ENCODE data around the gene KCTD20. TPM values are rescaled to one million over a fixed set of nuclear protein-coding genes. Genes with fewer than 3 reads are reported as not detected.

KCTD20 gene
- total and polyA plus RNA-seq, 10 of the 15 experiments (the other 5 are each of a cell fraction or from before 2014, with no cell fraction given) = 18.1 to 77.0 (median 50.5) TPM

DNA sequence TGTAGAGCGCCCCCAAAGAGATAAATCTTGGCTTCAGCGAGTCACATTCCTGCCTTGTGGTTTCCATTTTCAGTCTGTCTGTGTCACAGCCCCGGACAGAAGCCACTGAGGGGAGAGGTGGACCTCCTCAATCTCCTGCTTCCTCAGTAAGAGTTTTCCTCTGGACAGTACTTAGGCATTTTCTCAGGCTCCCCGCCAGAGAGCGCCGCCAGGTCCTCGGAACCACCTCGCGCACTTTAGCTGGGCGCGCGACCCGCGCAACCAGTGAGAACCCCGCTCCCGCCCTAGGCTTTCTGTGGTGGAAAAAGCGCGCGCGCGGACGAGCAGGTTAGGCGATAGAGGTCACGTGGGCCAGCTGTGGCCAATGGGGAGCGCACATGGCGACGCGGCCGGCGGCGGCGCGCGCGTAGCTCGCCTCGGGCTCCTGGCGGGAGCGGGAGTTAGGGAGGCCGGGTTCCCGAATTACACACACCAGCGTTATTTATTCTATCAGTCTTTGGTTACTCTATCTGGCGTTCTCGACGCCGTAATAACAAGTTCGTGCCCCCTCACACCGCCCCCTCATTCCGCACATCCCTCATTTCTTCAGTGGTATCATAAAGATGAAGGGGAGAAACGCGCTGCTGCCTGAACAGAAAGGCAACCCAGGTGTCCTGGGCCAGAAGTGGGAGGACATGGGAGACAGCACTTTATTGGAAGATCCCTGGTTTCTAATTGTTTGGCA is 19.5 kb upstream of the KCTD20 start (continued):
- TF ChIP-seq, protein P1, sequence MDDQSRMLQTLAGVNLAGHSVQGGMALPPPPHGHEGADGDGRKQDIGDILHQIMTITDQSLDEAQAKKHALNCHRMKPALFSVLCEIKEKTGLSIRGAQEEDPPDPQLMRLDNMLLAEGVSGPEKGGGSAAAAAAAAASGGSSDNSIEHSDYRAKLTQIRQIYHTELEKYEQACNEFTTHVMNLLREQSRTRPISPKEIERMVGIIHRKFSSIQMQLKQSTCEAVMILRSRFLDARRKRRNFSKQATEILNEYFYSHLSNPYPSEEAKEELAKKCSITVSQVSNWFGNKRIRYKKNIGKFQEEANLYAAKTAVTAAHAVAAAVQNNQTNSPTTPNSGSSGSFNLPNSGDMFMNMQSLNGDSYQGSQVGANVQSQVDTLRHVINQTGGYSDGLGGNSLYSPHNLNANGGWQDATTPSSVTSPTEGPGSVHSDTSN (IDR thresholded peaks at IDR 0.05; ENCODE audit: insufficient replicate concordance, low read depth, low read length) = no peak
- peak; percentile 60 for TF ChIP-seq NFIC (IDR thresholded peaks at IDR 0.05; ENCODE audit: low read depth, low read length)
- TF ChIP-seq, protein P2, sequence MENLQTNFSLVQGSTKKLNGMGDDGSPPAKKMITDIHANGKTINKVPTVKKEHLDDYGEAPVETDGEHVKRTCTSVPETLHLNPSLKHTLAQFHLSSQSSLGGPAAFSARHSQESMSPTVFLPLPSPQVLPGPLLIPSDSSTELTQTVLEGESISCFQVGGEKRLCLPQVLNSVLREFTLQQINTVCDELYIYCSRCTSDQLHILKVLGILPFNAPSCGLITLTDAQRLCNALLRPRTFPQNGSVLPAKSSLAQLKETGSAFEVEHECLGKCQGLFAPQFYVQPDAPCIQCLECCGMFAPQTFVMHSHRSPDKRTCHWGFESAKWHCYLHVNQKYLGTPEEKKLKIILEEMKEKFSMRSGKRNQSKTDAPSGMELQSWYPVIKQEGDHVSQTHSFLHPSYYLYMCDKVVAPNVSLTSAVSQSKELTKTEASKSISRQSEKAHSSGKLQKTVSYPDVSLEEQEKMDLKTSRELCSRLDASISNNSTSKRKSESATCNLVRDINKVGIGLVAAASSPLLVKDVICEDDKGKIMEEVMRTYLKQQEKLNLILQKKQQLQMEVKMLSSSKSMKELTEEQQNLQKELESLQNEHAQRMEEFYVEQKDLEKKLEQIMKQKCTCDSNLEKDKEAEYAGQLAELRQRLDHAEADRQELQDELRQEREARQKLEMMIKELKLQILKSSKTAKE (IDR thresholded peaks at IDR 0.05; ENCODE audit: low read depth, poor library complexity, severe bottlenecking) = peak; percentile 44
- TF ChIP-seq NR2F1 (conservative IDR thresholded peaks at IDR 0.05) = no peak; the same call in 1 of the 2 replicates
- no peak; the same call in 1 of the 2 replicates for TF ChIP-seq ZNF207 (IDR thresholded peaks at IDR 0.05; ENCODE audit: borderline replicate concordance)
- no peak for TF ChIP-seq NFYA (IDR thresholded peaks at IDR 0.05; ENCODE audit: borderline replicate concordance, low read depth, low read length)
- 0 out of 2 replicates have a peak, but pooled peaks have one; percentile 32 for TF ChIP-seq ASH2L (IDR thresholded peaks at IDR 0.05; ENCODE audit: borderline replicate concordance, low read depth)
- no peak for TF ChIP-seq BRCA1 (IDR thresholded peaks at IDR 0.05; ENCODE audit: low read depth, low read length)
- no peak for TF ChIP-seq NFXL1 (IDR thresholded peaks at IDR 0.05; ENCODE audit: borderline replicate concordance)
- TF ChIP-seq ZNF622 (IDR thresholded peaks at IDR 0.05) = no peak
- TF ChIP-seq, protein P3, sequence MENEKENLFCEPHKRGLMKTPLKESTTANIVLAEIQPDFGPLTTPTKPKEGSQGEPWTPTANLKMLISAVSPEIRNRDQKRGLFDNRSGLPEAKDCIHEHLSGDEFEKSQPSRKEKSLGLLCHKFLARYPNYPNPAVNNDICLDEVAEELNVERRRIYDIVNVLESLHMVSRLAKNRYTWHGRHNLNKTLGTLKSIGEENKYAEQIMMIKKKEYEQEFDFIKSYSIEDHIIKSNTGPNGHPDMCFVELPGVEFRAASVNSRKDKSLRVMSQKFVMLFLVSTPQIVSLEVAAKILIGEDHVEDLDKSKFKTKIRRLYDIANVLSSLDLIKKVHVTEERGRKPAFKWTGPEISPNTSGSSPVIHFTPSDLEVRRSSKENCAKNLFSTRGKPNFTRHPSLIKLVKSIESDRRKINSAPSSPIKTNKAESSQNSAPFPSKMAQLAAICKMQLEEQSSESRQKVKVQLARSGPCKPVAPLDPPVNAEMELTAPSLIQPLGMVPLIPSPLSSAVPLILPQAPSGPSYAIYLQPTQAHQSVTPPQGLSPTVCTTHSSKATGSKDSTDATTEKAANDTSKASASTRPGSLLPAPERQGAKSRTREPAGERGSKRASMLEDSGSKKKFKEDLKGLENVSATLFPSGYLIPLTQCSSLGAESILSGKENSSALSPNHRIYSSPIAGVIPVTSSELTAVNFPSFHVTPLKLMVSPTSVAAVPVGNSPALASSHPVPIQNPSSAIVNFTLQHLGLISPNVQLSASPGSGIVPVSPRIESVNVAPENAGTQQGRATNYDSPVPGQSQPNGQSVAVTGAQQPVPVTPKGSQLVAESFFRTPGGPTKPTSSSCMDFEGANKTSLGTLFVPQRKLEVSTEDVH (IDR thresholded peaks at IDR 0.05; ENCODE audit: low read depth, partially characterized antibody) = peak; percentile 30
- TF ChIP-seq PAX5 (IDR thresholded peaks at IDR 0.05; ENCODE audit: borderline replicate concordance, low read depth, low read length) = no peak
- TF ChIP-seq, protein P4, sequence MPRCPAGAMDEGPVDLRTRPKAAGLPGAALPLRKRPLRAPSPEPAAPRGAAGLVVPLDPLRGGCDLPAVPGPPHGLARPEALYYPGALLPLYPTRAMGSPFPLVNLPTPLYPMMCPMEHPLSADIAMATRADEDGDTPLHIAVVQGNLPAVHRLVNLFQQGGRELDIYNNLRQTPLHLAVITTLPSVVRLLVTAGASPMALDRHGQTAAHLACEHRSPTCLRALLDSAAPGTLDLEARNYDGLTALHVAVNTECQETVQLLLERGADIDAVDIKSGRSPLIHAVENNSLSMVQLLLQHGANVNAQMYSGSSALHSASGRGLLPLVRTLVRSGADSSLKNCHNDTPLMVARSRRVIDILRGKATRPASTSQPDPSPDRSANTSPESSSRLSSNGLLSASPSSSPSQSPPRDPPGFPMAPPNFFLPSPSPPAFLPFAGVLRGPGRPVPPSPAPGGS (IDR thresholded peaks at IDR 0.05; ENCODE audit: borderline replicate concordance, insufficient read depth, low read depth, low read length, poor library complexity, severe bottlenecking) = no peak
- peak; percentile 63 to 85 for TF ChIP-seq BHLHE40 (IDR thresholded peaks at IDR 0.05; ENCODE audit: borderline replicate concordance in 1 of 2, low read depth in 2 of 2, low read length in 1 of 2)
- TF ChIP-seq SIX5 (IDR thresholded peaks at IDR 0.05; ENCODE audit: low read depth, low read length, severe bottlenecking) = no peak
- TF ChIP-seq NBN (IDR thresholded peaks at IDR 0.05) = peak; percentile 29; the same call in 1 of the 2 replicates
- no peak for TF ChIP-seq MYB (IDR thresholded peaks at IDR 0.05; ENCODE audit: borderline replicate concordance, low read depth, low read length)
- no peak for TF ChIP-seq ZBED1 (IDR thresholded peaks at IDR 0.05; ENCODE audit: borderline replicate concordance)
- peak; percentile 77 for TF ChIP-seq IKZF1 (conservative IDR thresholded peaks at IDR 0.05)
- no peak for TF ChIP-seq TCF12 (IDR thresholded peaks at IDR 0.05; ENCODE audit: low read depth, low read length)
- TF ChIP-seq, protein P5, sequence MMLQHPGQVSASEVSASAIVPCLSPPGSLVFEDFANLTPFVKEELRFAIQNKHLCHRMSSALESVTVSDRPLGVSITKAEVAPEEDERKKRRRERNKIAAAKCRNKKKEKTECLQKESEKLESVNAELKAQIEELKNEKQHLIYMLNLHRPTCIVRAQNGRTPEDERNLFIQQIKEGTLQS (IDR thresholded peaks at IDR 0.05; ENCODE audit: borderline replicate concordance, extremely low read depth, low read depth, low read length) = peak; percentile 74
- TF ChIP-seq MTA3 (IDR thresholded peaks at IDR 0.05; ENCODE audit: borderline replicate concordance, low read length) = no peak
- TF ChIP-seq POLR2A (IDR thresholded peaks at IDR 0.05; ENCODE audit: low read depth, low read length) = peak; percentile 80
